Endothelial cell of umbilical vein (primary cell): ENCODE results near the gene MON1A.

Source experiments
- CTCF ChIP-seq, 2 donors: IDR thresholded peaks; 1 replicate in 1 of 2; 2 replicates in 1 of 2; pipeline ENCODE4 v1.5.1; 2011; ENCODE audit warnings: low read length in 2 of 2, mild to moderate bottlenecking in 2 of 2, moderate library complexity in 2 of 2, control low read depth in 1 of 2, inconsistent platforms in 1 of 2, low read depth in 1 of 2; ENCODE audit not compliant: insufficient read depth in 1 of 2; ENCODE audit errors: extremely low read depth in 1 of 2
- EZH2 ChIP-seq: IDR thresholded peaks from 2 replicates; pipeline ENCODE4 v1.6.1; 2012; ENCODE audit warnings: borderline replicate concordance, low read depth, mild to moderate bottlenecking, moderate library complexity, low read length, inconsistent platforms; ENCODE audit not compliant: severe bottlenecking
- FOS ChIP-seq: IDR thresholded peaks from 2 replicates; pipeline ENCODE4 v1.6.1; 2011; ENCODE audit warnings: mild to moderate bottlenecking, low read length, moderate library complexity, borderline replicate concordance; ENCODE audit not compliant: insufficient read depth
- MYC ChIP-seq: IDR thresholded peaks from one replicate; pipeline ENCODE4 v1.6.1; 2011; ENCODE audit warnings: mild to moderate bottlenecking, low read depth, low read length
- POLR2AphosphoS5 ChIP-seq: IDR thresholded peaks from 2 replicates; pipeline ENCODE4 v1.6.1; 2012; ENCODE audit warnings: low read depth, mild to moderate bottlenecking, control low read depth, low read length, moderate library complexity; ENCODE audit not compliant: insufficient read depth

- no peak for TF ChIP-seq CTCF (IDR thresholded peaks at IDR 0.05; ENCODE audit: extremely low read depth in 1 of 2, insufficient read depth in 1 of 2, low read depth in 1 of 2, low read length in 2 of 2)
- TF ChIP-seq MYC = no peak
- TF ChIP-seq POLR2AphosphoS5 = peak; percentile 18
- no peak for TF ChIP-seq EZH2
- TF ChIP-seq FOS = no peak
Observed at GRCh38 chr3:49903451-49904424, 25.9 kb downstream of the MON1A start, which contains the start of gene MST1R.
